ENCODE data around the gene EXOC4. TPM values are rescaled to one million over a fixed set of nuclear protein-coding genes. Genes with fewer than 3 reads are reported as not detected.

Gene EXOC4
- total RNA-seq, 1 experiment from 2014 or later: 71.0 TPM

GRCh38 chr7:133436014-133436428, 183.1 kb downstream of the EXOC4 start:
- ChIA-PET POLR2A (no interaction called here), CTCF (interaction anchor here (0.6 kb wide), 1 partner anchor 91 kb away, joined by 4 read pairs; no protein-coding TSS in a partner anchor)
- intact Hi-C loops (cut with micrococcal nuclease; ENCODE audit: unreplicated experiment): no loop called here
- Histone ChIP-seq H3K4me1 (ENCODE audit: control insufficient read depth, insufficient read depth, low read length) (peaks cover 8% of the 10 kb centered on the region), H3K36me3 (ENCODE audit: control insufficient read depth, insufficient read depth, low read length) (no peaks in the 10 kb centered on the region), H3K27ac (ENCODE audit: low read length) (peak overlapping the region; percentile 20; the same call in 1 of the 2 replicates), H3K9me3 (ENCODE audit: control insufficient read depth, insufficient read depth, low read depth, low read length) (no peaks in the 10 kb centered on the region), H3K4me3 (ENCODE audit: low read depth in 2 of 2, low read length in 2 of 2) (no peak overlapping the region), H3K27me3 (ENCODE audit: control insufficient read depth, insufficient read depth, low read length) (no peaks in the 10 kb centered on the region)
- ATAC-seq (no peak), DNase-seq (ENCODE audit: low read depth, low spot score) (no peak)
- BruUV-seq (replicated peaks): no TSS peak
- in situ Hi-C loops (cut with HindIII; ENCODE audit: low pct_unique_long_range_greater_than_20kb, low sequenced_read_pairs): no loop called here
- TF ChIP-seq REST (IDR thresholded peaks at IDR 0.05; ENCODE audit: insufficient read depth in 1 of 2, low read depth in 2 of 2, low read length in 1 of 2) (no peak), POLR2AphosphoS5 (IDR thresholded peaks at IDR 0.05; ENCODE audit: low read depth, low read length) (no peak), TCF7L2 (IDR thresholded peaks at IDR 0.05; ENCODE audit: low read depth, low read length) (no peak), SIN3A (IDR thresholded peaks at IDR 0.05; ENCODE audit: borderline replicate concordance, insufficient read depth, low read depth, low read length) (no peak), CTCF (IDR thresholded peaks at IDR 0.05) (no peak)

- TF ChIP-seq SIN3A (IDR thresholded peaks at IDR 0.05; ENCODE audit: borderline replicate concordance, insufficient read depth, low read depth, low read length) (no peak), REST (IDR thresholded peaks at IDR 0.05; ENCODE audit: insufficient read depth in 1 of 2, low read depth in 2 of 2, low read length in 1 of 2) (no peak), TCF7L2 (IDR thresholded peaks at IDR 0.05; ENCODE audit: low read depth, low read length) (no peak), POLR2AphosphoS5 (IDR thresholded peaks at IDR 0.05; ENCODE audit: low read depth, low read length) (no peak), CTCF (IDR thresholded peaks at IDR 0.05) (no peak)
- Histone ChIP-seq H3K4me1 (ENCODE audit: control insufficient read depth, insufficient read depth, low read length) (peaks cover 8% of the 10 kb centered on the region), H3K27ac (ENCODE audit: low read length) (no peak overlapping the region), H3K36me3 (ENCODE audit: control insufficient read depth, insufficient read depth, low read length) (no peaks in the 10 kb centered on the region), H3K9me3 (ENCODE audit: control insufficient read depth, insufficient read depth, low read depth, low read length) (no peaks in the 10 kb centered on the region), H3K4me3 (ENCODE audit: low read depth in 2 of 2, low read length in 2 of 2) (no peak overlapping the region), H3K27me3 (ENCODE audit: control insufficient read depth, insufficient read depth, low read length) (no peaks in the 10 kb centered on the region)
- no TSS peak for BruUV-seq (replicated peaks)
- ChIA-PET POLR2A (no interaction called here), CTCF (no interaction called here)
- no peak for DNase-seq (ENCODE audit: low read depth, low spot score)
- in situ Hi-C loops (cut with HindIII; ENCODE audit: low pct_unique_long_range_greater_than_20kb, low sequenced_read_pairs) (no loop called here), intact Hi-C loops (cut with micrococcal nuclease; ENCODE audit: unreplicated experiment) (no loop called here)
- ATAC-seq: no peak
Measured at GRCh38 chr7:133437544-133437943, 184.7 kb downstream of the EXOC4 start.

All from Panc1 (cell line).